ENCODE measurements around the gene SLC22A1.

SLC22A1 gene

GRCh38 chr6:160167604-160168399 lies 46.2 kb downstream of the SLC22A1 start:
- TF ChIP-seq, protein P1, sequence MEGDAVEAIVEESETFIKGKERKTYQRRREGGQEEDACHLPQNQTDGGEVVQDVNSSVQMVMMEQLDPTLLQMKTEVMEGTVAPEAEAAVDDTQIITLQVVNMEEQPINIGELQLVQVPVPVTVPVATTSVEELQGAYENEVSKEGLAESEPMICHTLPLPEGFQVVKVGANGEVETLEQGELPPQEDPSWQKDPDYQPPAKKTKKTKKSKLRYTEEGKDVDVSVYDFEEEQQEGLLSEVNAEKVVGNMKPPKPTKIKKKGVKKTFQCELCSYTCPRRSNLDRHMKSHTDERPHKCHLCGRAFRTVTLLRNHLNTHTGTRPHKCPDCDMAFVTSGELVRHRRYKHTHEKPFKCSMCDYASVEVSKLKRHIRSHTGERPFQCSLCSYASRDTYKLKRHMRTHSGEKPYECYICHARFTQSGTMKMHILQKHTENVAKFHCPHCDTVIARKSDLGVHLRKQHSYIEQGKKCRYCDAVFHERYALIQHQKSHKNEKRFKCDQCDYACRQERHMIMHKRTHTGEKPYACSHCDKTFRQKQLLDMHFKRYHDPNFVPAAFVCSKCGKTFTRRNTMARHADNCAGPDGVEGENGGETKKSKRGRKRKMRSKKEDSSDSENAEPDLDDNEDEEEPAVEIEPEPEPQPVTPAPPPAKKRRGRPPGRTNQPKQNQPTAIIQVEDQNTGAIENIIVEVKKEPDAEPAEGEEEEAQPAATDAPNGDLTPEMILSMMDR (IDR thresholded peaks at IDR 0.05; ENCODE audit: borderline replicate concordance, control extremely low read depth, extremely low read depth, insufficient read depth, missing control alignments) = no peak
- no peak for DNase-seq (ENCODE audit: low spot score)
- in situ Hi-C loops (cut with MboI; ENCODE audit: low sequenced_read_pairs, unreplicated experiment) = no loop called here

DNA sequence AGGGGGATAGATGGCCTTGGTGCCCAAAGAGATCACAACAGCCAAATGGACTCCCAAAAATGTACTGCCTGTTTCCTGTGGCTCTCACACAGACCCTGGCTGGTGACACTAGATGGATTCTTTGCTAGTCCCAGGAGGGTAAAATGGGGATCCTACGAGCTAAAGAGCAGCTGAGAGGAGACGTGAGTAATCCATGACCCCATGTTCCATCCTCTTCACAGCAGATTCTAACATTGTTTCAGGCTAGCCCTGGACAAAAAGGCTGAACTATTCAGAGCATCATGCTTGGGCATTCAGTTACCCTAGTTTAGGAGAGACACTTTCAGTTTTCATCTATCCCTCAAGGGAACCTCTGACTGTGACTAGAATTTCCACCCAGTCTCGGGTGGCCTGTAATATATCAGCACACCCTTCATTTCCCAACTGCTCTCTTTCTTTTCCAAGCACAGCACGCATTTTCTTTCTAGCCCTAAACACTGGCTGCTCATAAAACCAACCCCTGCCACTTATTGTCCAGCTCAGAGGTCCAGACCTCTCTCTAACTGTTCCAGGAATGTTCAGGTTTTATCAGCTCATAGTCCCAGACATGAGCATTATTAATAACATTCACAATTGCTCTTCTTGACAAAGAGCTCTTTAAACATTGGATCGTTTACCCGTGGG lies 48.5 kb downstream of the SLC22A1 start:
- in situ Hi-C loops (cut with MboI; ENCODE audit: low sequenced_read_pairs, unreplicated experiment) = no loop called here
- no peak for DNase-seq (ENCODE audit: low spot score)
- TF ChIP-seq, protein P1 (IDR thresholded peaks at IDR 0.05; ENCODE audit: borderline replicate concordance, control extremely low read depth, extremely low read depth, insufficient read depth, missing control alignments) = no peak

GRCh38 chr6:160172704-160173103 lies 51.1 kb downstream of the SLC22A1 start:
- DNase-seq (ENCODE audit: low spot score) = no peak
- TF ChIP-seq, protein P1 (IDR thresholded peaks at IDR 0.05; ENCODE audit: borderline replicate concordance, control extremely low read depth, extremely low read depth, insufficient read depth, missing control alignments) = no peak

DNA sequence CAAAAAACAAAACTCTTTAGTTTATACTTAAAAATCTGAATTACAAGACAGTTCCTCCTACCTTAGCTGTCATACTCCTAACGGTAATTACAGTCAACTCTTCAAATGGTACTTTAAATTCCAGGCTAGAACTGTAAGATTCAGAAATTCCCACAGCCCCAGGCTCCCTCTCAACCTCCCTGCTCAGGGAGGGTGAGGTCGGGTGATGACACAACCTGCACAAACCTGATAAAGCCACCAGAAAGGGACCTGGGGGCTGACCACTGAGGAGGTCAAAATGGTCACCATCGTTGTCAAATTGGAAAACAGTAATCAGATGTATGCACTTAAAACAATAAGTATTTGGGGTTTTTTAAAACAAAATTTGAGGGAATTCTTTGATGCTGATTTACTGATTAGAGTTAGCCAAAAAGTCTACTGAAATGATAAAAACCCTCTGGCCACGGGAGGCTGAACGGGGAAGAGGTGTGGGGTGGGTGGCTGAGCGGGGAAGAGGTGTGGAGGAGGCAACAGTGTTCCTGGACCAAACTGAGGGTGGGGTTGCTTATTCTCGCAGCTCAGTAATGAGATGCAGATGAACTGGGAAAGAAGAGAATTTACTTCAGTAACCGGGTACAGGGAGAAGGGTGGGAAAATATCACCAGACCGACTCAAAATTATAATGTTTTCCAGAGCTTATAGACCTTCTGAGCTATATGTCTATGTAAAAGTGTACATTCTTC lies 52.4 kb downstream of the SLC22A1 start:
- in situ Hi-C loops (cut with MboI; ENCODE audit: low sequenced_read_pairs, unreplicated experiment) = no loop called here
- TF ChIP-seq, protein P1 (IDR thresholded peaks at IDR 0.05; ENCODE audit: borderline replicate concordance, control extremely low read depth, extremely low read depth, insufficient read depth, missing control alignments) = no peak
- no peak for DNase-seq (ENCODE audit: low spot score)

More at GRCh38 chr6:160172704-160173103, 51.1 kb downstream of the SLC22A1 start:
- in situ Hi-C loops (cut with MboI; ENCODE audit: low sequenced_read_pairs, unreplicated experiment) = no loop called here

DNA sequence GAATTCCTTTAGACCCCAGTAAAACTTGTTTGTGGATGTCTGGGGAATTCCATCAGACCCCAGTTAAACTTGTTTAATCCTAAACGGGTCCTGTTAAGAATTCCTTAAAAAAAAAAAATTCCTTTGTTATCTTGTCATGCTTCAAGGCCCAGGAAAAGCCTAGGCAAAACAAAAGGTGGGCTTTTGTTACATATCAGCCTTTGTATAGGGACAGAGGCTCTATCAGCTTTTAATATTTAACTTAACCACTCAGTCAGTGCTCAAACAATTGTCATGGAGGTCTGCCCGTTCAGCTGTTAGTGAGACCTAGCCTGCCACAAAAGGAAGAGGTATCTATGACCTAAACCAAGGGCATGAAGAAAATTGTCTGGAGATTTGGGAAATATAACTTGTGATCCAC lies 53.1 kb downstream of the SLC22A1 start:
- in situ Hi-C loops (cut with MboI; ENCODE audit: low sequenced_read_pairs, unreplicated experiment) = no loop called here
- DNase-seq (ENCODE audit: low spot score) = no peak
- TF ChIP-seq, protein P1 (IDR thresholded peaks at IDR 0.05; ENCODE audit: borderline replicate concordance, control extremely low read depth, extremely low read depth, insufficient read depth, missing control alignments) = no peak

DNA sequence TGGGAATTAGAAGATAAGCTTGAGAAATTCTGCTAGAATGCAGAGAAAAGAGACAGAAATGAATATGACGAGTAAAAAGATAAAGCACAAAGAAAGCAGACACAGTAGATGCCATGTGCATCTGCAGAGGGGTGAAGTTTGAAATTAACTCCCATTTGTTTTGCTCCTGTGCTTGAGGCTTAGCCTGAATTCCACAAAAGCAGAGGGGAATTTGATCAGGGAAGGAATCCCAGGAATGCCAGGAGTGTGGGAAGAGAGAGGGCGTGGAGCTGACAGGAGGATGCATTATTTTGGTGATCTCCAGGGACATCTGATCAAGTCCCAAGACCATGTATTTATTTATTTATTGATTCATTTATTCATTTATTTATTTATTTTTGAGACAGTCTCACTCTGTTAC lies 55.6 kb downstream of the SLC22A1 start:
- in situ Hi-C loops (cut with MboI; ENCODE audit: low sequenced_read_pairs, unreplicated experiment) = no loop called here
- TF ChIP-seq, protein P1 (IDR thresholded peaks at IDR 0.05; ENCODE audit: borderline replicate concordance, control extremely low read depth, extremely low read depth, insufficient read depth, missing control alignments) = no peak
- DNase-seq (ENCODE audit: low spot score) = no peak
